Body of pancreas (tissue), 4 donors: ENCODE measurements around the gene DNAJC8.

Experiments
- POLR2A ChIP-seq, 3 donors: fragments of 450-650 bp; IDR thresholded peaks; one replicate each; pipeline ENCODE4 v1.6.1; 2016; ENCODE audit warnings: antibody characterized with exemption in 3 of 3, mild to moderate bottlenecking in 2 of 3
- TF ChIP-seq, protein P1 (sequence below), 7 experiments: fragments of 450-650 bp in 4 of 7; fragments of 200-600 bp in 3 of 7; sonication (generic) in 3 of 7; IDR thresholded peaks; one replicate each; pipeline ENCODE4 v1.5.1; 2016 to 2019; ENCODE audit warnings: antibody characterized with exemption in 7 of 7

DNA sequence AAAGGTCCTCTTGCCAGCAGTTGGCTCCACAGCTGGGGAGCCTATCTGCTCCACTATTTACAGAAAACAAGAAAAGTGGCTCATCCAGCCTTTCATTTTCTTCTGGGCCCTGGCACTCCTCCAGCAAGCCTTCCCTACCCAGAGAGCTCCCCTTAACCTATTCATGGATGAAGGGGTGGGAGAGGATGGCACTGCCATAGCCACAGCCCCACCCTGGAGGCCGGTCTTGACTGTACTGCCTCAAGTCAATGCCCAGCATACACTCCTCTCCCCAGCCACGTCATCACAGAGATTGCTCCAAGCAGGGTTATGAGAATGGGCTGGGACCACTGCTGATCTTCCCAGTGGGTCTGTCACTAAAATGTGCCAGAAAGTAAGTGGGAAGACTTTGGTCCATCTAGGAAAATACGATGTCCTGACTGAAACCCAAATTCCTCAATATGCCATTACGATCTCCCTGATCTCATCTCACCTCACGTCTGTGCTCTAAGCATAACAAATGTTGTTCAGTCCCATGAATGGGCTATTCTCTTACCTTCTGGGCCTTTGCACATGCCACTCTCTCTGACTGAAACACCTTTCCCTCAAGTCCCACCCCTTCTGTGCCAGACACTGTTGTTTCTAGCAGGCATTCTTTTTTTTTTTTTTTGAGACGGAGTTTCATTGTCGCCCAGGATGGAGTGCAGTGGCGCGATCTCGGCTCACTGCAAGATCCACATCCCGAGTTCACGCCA is 35.0 kb downstream of the DNAJC8 start:
- TF ChIP-seq POLR2A (IDR thresholded peaks at IDR 0.05), result no peak
- TF ChIP-seq, protein P1, sequence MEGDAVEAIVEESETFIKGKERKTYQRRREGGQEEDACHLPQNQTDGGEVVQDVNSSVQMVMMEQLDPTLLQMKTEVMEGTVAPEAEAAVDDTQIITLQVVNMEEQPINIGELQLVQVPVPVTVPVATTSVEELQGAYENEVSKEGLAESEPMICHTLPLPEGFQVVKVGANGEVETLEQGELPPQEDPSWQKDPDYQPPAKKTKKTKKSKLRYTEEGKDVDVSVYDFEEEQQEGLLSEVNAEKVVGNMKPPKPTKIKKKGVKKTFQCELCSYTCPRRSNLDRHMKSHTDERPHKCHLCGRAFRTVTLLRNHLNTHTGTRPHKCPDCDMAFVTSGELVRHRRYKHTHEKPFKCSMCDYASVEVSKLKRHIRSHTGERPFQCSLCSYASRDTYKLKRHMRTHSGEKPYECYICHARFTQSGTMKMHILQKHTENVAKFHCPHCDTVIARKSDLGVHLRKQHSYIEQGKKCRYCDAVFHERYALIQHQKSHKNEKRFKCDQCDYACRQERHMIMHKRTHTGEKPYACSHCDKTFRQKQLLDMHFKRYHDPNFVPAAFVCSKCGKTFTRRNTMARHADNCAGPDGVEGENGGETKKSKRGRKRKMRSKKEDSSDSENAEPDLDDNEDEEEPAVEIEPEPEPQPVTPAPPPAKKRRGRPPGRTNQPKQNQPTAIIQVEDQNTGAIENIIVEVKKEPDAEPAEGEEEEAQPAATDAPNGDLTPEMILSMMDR (IDR thresholded peaks at IDR 0.05), result no peak
